K562 (cell line): ENCODE measurements around the gene PAFAH2. TPM values are rescaled to one million over a fixed set of nuclear protein-coding genes. Genes with fewer than 3 reads are reported as not detected.

ENCODE experiments used
- BHLHE40 ChIP-seq: IDR thresholded peaks from 2 replicates; pipeline ENCODE4 v1.6.1; 2011; ENCODE audit warnings: low read length, improper control_type of control experiment
- ESRRA ChIP-seq: fragments of 450-650 bp; IDR thresholded peaks from 2 replicates; pipeline ENCODE4 v1.6.1; 2014; ENCODE audit warnings: low read depth, mild to moderate bottlenecking, moderate library complexity, borderline replicate concordance
- HMBOX1 ChIP-seq: sonication (generic); IDR thresholded peaks from 2 replicates; pipeline ENCODE4 v1.6.1; 2016
- KLF6 ChIP-seq: fragments of 250-450 bp; sonication (Bioruptor Pico); IDR thresholded peaks from 2 replicates; pipeline ENCODE4 v1.4.0; 2020; ENCODE audit warnings: mild to moderate bottlenecking, moderate library complexity, borderline replicate concordance
- RCOR1 ChIP-seq, 2 experiments: IDR thresholded peaks; 2 replicates each; pipeline ENCODE4 v1.6.1; 2012; ENCODE audit warnings: low read depth in 2 of 2, low read length in 2 of 2, borderline replicate concordance in 1 of 2, improper control_type of control experiment in 1 of 2
- ZC3H4 ChIP-seq: sonication (generic); formaldehyde crosslinking; IDR thresholded peaks from 2 replicates; pipeline ENCODE4 v1.9.0; 2021; ENCODE audit warnings: missing genetic modification reagents, borderline replicate concordance
- ZNF696 ChIP-seq: fragments of 250-450 bp; sonication (Bioruptor Pico); conservative IDR thresholded peaks from 2 replicates; pipeline ENCODE4 v1.4.0; 2020; ENCODE audit warnings: mild to moderate bottlenecking, moderate library complexity
- polyA plus RNA-seq, 8 experiments: library from polyadenylated mRNA; depleted of rRNA in 4 of 8; stranded (reverse) in 5 of 8; unstranded in 3 of 8; fragments of >200 nt; fragmentation: Nextera tagmentation in 2 of 8; fragmentation: Illumina TruSeq in 1 of 8; extraction: Ambion mirVana in 2 of 8; extraction: Trizol in 1 of 8; gene quantifications; 2 replicates each; pipeline versions ENCODE4 v1.2.1 to v1.2.3, GENCODE V29; 2011 to 2014; ENCODE audit warnings: inconsistent platforms in 1 of 8, missing spikeins in 1 of 8
- total RNA-seq, 7 experiments: library from RNA; depleted of rRNA in 6 of 7; stranded (reverse); fragments of >200 nt in 6 of 7; fragmentation: Illumina TruSeq in 2 of 7; extraction: Trizol in 2 of 7; gene quantifications; 2 replicates each; pipeline versions ENCODE4 v1.2.1 to v1.2.3, GENCODE V29; 2011 to 2021; ENCODE audit warnings: low replicate concordance in 1 of 7
- TF ChIP-seq, protein P1 (sequence below), 2 experiments: fragments of 450-650 bp in 1 of 2; sonication (generic) in 1 of 2; formaldehyde crosslinking in 1 of 2; IDR thresholded peaks in 1 of 2; conservative IDR thresholded peaks in 1 of 2; 2 replicates each; pipeline versions ENCODE4 v1.6.1 to v1.8.1; 2016 to 2023; ENCODE audit warnings: mild to moderate bottlenecking in 2 of 2, moderate library complexity in 2 of 2, inconsistent platforms in 1 of 2, missing genetic modification reagents in 1 of 2
- TF ChIP-seq, protein P2 (sequence below), 2 experiments: fragments of 450-650 bp in 1 of 2; sonication (generic) in 1 of 2; formaldehyde crosslinking in 1 of 2; IDR thresholded peaks; 2 replicates each; pipeline versions ENCODE4 v1.7.1 to v1.9.0; 2016 to 2022; ENCODE audit warnings: inconsistent platforms in 1 of 2, mild to moderate bottlenecking in 1 of 2, missing genetic modification reagents in 1 of 2

PAFAH2 gene
- total and polyA plus RNA-seq, 9 of the 15 experiments (the other 6 are each of a cell fraction or from before 2014, with no cell fraction given) = 4.2 to 10.9 (median 6.8) TPM

DNA sequence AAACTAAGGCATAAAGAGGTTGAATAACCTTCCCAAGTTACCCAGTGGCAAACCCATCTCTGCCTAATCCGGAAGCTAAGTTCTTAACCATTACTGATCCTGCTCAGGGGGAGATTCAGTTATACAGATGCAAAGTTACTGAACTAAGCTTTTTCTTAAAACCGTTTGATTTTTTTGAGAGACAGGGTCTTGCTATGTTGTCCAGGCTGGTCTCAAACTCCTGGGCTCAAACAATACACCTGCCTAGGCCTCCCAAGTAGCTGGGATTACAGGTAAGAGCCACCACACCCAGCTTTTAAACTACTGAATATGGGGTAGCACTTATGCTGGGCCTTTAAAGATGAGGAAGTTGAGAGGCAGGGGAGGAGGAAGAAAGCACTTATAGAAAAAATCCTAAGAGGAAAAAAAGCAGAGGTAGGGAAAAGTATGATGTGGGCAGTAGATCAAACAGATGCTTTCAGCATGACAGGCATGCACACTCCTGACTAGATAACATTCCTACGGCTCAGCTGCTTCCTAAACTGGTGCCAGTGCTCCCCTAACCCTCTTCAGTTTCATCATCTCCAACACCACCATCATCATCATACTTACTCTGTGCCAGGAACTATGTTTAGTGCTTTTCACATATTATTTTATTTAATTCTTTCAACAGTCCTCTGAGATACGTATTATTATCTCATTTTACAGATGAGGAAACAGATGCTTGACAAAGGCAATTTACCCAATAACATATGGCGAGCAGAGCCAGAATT lies 5.8 kb downstream of the PAFAH2 start (continued):
- TF ChIP-seq RCOR1 (IDR thresholded peaks at IDR 0.05; ENCODE audit: borderline replicate concordance in 1 of 2, low read depth in 2 of 2, low read length in 2 of 2) (peak in 1 of 2 experiments; percentile 7; a peak in 1 of 4 replicates), ESRRA (no peak), KLF6 (CRISPR knock-in tag) (no peak), ZNF696 (CRISPR knock-in tag) (no peak), HMBOX1 (no peak), ZC3H4 (no peak), BHLHE40 (peak; percentile 50; the same call in 1 of the 2 replicates)
- TF ChIP-seq, protein P1, sequence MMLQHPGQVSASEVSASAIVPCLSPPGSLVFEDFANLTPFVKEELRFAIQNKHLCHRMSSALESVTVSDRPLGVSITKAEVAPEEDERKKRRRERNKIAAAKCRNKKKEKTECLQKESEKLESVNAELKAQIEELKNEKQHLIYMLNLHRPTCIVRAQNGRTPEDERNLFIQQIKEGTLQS (IDR thresholded peaks at IDR 0.05) = peak; percentile 41; the same call in 1 of the 2 replicates
- TF ChIP-seq, protein P1 (CRISPR knock-in tag; conservative IDR thresholded peaks at IDR 0.05) = no peak
- TF ChIP-seq, protein P2, sequence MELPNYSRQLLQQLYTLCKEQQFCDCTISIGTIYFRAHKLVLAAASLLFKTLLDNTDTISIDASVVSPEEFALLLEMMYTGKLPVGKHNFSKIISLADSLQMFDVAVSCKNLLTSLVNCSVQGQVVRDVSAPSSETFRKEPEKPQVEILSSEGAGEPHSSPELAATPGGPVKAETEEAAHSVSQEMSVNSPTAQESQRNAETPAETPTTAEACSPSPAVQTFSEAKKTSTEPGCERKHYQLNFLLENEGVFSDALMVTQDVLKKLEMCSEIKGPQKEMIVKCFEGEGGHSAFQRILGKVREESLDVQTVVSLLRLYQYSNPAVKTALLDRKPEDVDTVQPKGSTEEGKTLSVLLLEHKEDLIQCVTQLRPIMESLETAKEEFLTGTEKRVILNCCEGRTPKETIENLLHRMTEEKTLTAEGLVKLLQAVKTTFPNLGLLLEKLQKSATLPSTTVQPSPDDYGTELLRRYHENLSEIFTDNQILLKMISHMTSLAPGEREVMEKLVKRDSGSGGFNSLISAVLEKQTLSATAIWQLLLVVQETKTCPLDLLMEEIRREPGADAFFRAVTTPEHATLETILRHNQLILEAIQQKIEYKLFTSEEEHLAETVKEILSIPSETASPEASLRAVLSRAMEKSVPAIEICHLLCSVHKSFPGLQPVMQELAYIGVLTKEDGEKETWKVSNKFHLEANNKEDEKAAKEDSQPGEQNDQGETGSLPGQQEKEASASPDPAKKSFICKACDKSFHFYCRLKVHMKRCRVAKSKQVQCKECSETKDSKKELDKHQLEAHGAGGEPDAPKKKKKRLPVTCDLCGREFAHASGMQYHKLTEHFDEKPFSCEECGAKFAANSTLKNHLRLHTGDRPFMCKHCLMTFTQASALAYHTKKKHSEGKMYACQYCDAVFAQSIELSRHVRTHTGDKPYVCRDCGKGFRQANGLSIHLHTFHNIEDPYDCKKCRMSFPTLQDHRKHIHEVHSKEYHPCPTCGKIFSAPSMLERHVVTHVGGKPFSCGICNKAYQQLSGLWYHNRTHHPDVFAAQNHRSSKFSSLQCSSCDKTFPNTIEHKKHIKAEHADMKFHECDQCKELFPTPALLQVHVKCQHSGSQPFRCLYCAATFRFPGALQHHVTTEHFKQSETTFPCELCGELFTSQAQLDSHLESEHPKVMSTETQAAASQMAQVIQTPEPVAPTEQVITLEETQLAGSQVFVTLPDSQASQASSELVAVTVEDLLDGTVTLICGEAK (IDR thresholded peaks at IDR 0.05) = no peak
- TF ChIP-seq, protein P2 (CRISPR knock-in tag; IDR thresholded peaks at IDR 0.05) = no peak
